SKM-1 (cell line): ENCODE results near the gene PPARD.
"Not testable (repeated sequence)": the region's sequence is repeated elsewhere in the genome, so short reads cannot be mapped to it uniquely, and the experiment has no call there.

Experiments
- DNase-seq: peaks from one replicate; lab custom pipeline; 2025; ENCODE audit not compliant: unreplicated experiment; lab: John Stamatoyannopoulos, UW

Gene PPARD

DNA sequence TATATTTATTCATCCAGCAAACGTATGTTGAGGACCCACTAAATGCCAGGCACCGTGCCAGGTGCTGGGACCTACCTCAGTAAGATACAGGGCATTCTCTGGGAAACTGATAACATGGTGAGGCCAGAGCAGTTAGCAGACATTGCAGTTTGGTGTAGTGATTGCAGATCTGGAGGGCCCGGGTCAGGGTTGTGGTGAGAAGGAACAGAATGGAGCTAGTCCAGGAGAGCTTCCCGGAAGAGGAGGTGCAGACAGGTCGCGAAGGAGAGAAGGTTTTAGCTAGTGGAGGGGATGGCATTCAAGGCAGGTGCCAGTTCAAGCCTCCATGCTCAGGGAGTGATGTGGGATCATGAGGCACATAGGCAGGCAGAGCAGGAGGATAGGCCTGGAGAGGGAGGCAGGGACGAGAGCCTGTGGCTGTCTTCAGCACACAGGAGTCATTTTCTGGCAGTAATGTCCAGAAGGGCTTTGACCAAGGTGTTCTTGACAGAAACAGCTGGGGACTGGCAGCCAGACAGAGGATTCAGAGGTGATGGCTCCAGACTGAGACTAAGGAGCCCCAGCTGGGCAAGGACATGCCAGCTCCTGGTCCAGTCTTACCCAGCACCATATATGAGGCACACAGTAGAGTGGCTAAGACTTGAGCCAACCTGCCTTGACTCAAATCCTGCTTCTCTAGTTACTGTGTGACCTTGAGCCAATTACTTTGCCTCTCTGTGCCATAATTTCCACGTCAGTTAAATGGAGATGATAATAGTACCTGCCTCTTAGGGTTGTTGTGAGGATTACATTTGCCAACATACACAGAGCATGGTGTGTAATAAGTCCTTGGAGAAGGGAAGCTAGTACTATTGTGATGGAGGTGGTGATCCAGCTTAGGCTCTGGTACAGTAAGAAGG is 61.4 kb downstream of the PPARD start:
- no peak for DNase-seq

DNA sequence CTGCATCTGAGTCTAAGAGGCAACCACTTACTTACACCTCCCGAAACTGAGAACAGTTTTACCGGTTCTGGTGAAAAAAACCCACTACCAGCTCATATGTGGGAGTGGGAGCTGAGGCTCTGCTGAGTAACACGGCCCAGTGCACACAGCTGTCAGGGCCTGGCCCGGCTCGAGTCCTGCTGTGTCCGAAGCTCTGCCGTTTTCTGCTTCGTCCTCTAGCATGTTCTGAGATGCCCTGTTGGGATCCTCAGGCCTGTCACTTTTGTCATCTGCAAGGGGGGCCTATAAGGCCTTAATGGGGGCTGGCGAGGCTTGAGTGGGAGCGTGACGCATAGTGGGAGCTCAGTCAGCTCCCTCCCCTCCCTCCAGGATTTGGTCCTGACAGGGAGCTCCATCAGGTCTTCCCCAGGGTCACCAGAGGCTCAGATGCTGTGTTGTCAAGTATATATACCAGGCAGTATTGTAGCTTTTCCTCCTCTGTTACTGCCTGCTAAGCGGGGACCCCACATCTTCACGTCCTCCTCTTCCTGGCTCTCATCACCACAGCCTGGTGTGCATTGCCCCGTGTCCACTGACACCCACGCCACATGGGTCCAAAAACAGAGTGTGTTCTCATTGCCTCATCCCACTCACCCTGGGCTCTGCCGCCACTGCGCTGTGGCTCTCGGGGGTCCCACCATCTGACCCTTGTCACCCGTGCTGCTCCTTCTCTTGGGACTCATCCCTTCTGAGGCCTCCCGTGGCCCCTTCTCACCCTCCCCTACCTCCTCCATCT is 64.5 kb downstream of the PPARD start:
- no peak for DNase-seq

DNA sequence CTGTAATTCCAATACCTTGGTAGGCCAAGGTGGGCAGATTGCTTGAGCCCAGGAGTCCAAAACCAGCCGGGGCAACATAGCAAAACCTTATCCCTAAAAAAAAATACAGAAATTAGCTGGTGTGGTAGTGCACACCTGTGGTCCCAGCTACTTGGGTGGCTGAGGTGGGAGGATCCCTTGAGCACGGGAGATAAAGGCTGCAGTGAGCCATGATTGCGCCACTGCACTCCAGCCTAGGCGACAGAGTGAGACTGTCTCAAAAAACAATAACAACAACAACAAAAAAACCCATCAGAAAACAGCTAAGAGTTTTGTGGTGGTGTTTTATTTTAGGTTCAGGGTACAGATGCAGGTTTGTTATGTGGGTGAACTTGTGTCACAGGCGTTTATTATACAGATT is 66.9 kb downstream of the PPARD start:
- DNase-seq: no peak

DNA sequence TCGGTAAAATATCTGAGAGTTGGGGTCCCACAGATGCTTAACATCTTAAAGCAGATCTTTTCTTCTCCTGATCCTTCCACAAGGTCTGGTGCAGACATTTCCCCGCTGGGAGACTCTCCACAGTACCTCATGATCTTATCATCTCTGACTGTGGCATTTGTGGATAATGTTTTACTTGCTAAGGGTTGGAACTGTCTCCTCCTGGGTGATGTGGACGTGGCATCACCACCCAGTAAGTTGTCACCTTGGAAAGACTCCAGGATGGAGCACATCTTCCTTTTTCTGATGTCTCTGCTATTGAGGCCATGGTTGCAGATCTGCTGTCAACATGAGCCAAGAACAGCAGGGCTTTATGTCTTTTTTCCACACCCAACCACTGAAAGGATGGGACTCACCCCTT is 67.8 kb downstream of the PPARD start:
- no peak for DNase-seq

DNA sequence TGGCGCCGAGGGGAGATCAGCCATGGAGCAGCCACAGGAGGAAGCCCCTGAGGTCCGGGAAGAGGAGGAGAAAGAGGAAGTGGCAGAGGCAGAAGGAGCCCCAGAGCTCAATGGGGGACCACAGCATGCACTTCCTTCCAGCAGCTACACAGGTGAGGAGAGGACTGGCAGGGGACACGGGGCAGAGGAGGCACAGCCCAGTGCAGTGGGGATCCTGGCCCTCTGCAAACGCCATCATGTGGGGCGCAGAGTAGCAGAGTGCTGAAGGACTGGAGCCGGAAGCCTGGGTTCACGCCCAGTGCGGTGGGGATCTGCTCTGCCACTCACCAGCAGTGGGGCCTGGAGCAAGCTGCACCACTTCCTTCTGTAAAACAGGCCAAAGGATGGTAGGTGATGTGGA is 68.7 kb downstream of the PPARD start:
- no peak for DNase-seq

DNA sequence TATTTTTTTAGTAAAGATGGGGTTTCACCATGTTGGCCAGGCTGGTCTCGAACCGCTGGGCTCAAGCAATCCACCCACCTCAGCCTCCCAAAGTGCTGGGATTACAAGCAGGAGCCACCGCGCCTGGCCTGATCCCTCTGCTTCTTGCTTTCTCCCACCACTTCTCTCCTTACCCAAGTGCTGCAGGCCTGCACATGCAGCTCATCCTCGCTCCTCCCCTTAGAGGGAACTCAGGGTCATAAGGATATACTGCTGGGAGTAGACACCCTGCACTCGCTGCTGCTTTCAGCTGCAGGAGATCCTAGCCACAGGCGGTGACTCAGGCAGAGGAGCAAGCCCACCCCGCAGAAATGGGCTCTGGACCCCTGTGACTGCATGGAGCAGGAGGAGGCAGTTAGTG is 69.7 kb downstream of the PPARD start:
- DNase-seq: no peak

DNA sequence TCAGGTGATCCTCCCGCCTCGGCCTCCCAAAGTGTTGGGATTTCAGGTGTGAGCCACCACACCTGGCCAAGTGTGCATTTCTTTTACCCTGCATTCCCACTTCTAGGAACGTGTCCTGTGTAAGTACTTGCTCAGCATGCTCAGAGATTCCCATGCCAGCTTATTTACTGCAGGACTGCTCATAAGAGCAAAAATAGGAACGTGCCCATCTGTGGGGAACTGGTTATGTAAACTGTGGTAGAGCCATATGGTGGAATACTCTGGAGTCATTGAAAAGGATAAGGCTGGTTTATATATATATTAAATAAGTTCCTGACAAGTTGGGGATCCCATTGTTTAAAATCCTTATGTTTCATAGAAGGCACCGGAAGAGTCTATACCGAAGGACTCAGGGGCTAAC is 71.6 kb downstream of the PPARD start:
- DNase-seq: no peak

DNA sequence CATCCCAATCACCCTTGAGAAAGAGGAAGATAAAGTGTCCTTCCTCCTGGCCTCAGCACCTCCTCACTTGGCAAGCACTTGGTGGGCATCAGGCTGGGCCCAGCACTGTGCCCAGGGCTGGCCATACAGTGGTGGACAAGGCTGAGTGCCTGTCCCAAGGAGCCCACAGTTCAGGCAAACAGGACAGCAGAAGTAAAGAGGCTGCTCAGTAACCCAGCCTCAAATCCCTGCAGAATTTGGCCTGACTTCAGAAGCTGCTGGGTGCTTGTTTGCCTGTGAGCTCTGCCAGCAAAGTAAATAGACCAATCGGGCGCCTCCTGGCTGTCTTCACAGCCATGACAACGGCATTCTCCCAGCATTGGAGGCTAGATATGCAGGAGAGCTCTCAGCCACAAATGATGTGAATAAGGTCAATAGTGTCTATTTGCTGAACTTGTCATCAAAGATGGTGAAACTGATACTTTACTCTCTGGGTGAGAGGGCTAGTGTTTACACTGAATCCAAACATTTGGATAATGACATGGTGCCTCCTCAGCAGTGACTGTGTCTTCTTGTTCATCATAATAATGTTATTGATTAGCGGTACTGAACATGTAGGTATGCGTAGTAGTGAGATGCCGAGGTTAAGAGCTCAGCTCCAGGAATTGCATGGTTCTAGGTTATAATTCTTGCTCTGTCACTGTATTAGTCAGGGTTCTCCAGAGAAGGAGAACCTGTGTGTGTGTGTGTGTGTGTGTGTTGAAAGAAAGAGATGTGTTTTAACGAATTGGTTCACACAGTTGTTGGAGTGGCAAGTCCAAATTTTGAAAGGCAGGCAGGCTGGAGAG is 72.9 kb downstream of the PPARD start:
- no peak for DNase-seq

DNA sequence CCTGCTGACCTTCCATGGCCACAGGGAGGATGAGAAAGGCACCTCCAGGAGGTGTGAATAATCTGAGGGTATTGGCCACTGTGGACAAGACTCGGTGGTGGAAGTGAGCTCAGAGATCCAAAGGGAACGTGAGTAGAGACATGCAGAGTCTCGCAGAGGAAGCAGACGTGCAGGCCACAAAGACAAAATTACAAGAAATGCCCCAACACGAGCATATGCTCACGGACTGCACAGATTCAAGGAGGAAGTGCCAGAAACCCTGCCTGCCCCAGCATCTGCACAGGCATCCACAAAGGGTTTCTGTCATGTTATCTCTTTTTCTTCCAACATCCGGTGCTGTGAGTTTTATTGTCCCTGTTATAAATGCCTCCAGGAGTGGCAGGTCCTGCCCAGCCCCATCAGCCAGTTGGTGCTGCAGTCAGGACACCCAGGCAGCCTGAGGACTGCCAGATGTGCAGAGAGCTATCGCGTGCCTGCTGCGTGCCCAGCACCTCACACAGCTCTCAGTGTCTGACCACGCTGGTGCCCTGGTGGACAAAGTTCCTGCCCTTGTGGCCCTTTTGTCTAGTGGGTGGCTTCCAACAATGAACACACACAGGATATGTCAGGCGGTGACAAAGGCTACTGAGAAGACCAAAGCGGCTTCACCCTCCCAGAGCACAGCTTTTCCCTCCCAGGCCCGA is 75.8 kb downstream of the PPARD start:
- no peak for DNase-seq

DNA sequence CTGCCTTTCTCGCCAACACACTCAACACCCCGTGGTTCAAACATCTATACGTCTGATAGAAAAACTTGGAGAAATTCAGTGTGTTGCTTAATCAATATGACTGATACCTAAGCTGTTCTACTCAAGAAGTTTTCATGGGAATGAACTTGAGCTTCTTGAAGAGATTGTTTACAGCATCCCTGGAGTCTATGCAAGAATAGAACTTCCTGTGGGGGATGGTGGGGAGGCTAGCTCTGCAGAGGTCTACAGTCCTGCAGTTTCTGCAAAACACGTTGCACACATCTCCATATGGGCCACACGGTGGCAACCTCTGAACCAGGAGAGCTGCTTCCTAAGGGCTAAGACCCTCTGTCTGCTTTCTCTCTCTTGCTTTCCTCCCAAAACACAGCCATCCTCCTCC is 77.1 kb downstream of the PPARD start:
- DNase-seq: no peak

DNA sequence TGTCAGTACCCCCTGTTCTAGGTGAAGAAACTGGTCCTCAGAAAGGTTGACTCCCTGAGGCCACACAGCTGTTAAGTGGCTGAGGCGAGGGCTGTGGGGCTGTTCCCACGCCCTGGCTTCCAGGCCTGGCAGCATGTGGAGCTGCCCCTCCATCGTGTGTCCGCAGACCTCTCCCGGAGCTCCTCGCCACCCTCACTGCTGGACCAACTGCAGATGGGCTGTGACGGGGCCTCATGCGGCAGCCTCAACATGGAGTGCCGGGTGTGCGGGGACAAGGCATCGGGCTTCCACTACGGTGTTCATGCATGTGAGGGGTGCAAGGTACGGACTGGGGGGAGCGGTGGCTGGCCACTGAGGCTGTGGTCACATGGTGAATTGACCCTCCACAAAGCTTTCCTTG is 77.6 kb downstream of the PPARD start:
- no peak for DNase-seq

DNA sequence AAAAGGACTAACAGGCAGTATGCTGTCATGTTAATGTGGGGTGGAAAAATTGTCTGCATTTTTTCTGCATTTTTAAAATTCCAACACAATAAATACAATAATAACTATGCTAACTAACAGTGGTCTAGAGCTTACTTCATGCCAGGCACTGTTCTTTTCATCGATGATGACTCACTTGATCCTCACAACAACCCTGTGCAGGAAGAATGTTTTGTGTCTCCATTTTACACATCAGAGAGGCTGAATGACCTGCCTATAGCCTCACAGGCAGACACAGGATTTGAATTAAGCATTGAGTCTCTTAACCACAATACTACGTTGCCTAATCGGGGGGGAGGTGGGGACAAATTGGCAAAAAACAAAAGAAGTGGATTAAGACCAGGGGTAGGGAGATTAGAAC is 82.9 kb downstream of the PPARD start:
- no peak for DNase-seq

DNA sequence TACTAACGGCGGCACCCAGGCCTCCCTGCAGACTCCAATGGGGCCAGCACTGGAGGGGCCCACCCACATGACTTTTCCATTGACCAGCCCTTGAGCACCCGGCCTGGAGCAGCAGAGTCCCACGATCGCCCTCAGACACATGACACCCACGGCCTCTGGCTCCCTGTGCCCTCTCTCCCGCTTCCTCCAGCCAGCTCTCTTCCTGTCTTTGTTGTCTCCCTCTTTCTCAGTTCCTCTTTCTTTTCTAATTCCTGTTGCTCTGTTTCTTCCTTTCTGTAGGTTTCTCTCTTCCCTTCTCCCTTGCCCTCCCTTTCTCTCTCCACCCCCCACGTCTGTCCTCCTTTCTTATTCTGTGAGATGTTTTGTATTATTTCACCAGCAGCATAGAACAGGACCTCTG is 83.7 kb downstream of the PPARD start:
- DNase-seq: peak; percentile 53

DNA sequence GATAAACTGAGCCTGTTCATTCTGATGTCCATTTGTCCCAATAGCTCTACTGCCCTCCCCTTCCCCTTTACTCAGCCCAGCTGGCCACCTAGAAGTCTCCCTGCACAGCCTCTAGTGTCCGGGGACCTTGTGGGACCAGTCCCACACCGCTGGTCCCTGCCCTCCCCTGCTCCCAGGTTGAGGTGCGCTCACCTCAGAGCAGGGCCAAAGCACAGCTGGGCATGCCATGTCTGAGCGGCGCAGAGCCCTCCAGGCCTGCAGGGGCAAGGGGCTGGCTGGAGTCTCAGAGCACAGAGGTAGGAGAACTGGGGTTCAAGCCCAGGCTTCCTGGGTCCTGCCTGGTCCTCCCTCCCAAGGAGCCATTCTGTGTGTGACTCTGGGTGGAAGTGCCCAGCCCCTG is 85.1 kb downstream of the PPARD start:
- DNase-seq: no peak

DNA sequence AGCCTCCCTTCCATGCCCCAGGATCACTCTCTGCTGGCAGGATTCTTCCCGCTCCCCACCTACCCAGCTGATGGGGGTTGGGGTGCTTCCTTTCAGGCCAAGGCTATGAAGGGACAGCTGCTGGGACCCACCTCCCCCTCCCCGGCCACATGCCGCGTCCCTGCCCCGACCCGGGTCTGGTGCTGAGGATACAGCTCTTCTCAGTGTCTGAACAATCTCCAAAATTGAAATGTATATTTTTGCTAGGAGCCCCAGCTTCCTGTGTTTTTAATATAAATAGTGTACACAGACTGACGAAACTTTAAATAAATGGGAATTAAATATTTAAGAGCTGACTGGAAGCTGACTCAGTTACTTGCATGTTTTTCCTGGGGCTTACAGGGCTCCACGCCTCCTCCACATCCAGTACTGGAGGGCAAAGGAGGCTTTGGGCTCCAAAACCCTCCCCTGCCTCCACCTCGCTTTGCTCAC is 85.5 kb downstream of the PPARD start:
- no peak for DNase-seq

DNA sequence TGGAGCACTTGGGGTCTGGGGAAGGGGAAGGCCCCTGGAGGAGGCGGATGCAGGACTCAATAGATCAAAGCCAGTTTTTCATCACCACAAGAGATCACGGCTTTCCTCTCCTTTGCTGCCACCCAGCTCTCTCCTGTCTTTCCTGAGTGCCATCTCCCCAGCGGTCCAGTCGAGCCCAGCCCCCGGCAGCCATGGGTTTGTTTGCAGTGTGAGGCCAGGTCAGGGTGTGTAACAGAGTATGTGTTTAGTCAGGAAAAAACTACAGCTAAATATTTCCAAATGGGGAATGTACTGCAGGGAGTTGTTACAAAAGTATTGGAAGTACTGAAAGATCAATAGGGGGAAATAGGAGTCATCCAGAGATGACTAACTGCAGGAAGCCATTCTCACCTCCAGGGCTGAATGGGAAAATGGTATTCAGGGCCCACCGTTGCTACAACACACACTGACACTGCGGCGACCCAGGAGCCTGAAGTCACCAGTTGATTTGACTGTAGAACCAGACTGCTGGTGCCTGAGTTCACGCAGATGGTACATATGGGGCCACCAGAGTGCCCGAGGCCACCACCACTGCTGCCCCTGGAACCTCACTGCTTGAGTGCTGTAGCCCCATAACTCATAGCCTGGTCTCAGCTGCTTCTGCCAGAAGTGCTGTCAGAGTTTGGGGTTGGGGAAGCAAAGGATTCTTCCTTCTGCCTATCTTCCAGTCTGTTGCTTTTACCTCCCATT is 86.2 kb downstream of the PPARD start:
- DNase-seq: no peak

DNA sequence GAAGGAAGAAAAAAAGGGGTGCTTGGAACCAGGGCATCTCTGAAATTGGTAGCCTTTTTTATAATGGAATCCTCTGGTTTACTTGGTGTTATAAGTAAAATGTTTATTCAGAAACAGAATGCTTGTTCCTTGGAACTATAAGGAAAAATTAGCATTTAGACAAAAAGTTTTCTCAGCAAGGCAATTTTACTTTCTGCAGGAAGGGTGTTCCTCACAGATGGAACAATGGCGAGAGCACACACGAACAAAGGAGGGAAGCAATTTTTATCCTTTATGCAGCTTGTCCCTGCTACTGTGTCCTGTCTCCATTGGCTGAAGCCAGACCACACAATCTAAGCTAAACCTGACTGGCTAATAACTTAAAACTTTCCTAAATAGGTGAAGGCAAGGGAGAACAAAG is 87.1 kb downstream of the PPARD start:
- no peak for DNase-seq

DNA sequence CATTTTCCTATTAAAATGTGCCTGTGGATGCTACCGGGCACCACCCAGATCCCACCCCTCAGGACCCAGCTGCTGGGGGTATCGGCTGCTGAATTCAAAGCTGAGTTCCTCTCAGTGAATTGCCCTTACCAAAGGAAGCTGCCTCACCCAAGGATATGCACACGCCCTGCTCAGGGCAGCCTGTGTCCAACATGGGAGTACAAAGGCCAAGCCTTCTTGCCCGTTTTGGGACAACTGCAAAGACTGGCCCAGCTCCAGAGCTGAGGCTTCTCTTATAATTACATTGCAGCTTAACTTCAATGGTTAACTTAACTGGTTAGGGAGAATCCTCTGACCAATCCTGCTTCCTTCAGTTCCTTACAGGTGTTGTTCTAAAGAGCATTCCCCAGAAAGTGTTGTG is 89.9 kb downstream of the PPARD start:
- DNase-seq: no peak

DNA sequence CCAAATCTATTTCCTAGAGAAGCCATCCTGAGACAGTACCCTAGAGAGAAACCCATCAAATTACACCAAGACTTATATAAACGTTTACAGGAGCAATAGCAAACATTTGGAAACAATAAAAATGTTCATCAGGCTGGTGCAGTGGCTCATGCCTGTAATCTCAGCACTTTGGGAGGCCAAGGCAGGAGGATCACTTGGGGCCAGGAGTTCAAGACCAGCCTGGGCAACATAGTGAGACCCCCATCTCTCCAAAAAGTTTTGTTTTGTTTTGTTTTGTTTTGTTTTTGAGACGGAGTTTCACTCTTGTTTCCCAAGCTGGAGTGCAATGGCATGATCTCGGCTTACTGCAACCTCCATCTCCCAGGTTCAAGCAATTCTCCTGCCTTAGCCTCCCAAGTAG is 90.3 kb downstream of the PPARD start:
- not testable (repeated sequence) for DNase-seq
